Limb (tissue), 2 donors: ENCODE data around the gene PPP1R16B.
"Not testable (repeated sequence)": the region's sequence is repeated elsewhere in the genome, so short reads cannot be mapped to it uniquely, and the experiment has no call there.

Experiments
- DNase-seq, 2 donors: peaks; one replicate each; pipeline ENCODE4 v3.0.0-alpha.2; 2016; ENCODE audit errors: extremely low spot score in 2 of 2

The PPP1R16B gene

GRCh38 chr20:38791940-38792339 lies 13.6 kb upstream of the PPP1R16B start:
- DNase-seq: no peak

DNA sequence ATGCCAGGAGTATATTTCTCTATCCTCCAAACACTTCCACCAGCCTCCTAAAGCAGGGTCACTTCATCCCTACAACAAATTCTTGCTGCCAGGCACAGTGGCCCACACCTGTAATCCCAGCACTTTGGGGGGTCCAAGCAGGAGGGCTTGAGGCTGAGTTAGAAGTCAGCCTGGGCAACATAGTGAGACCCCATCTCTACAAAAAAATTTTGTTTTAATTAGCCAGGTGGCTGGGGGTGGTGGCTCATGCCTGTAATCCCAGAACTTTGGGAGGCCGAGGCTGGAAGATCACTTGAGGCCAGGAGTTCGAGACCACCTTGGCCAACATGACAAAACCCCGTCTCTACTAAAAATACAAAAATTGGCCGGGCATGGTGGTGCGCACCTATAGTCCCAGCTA lies 11.4 kb upstream of the PPP1R16B start:
- not testable (repeated sequence) for DNase-seq

- no peak for DNase-seq
Observed at GRCh38 chr20:38798266-38798665, 7.2 kb upstream of the PPP1R16B start.

GRCh38 chr20:38799203-38799602 lies 6.3 kb upstream of the PPP1R16B start:
- DNase-seq: no peak

DNA sequence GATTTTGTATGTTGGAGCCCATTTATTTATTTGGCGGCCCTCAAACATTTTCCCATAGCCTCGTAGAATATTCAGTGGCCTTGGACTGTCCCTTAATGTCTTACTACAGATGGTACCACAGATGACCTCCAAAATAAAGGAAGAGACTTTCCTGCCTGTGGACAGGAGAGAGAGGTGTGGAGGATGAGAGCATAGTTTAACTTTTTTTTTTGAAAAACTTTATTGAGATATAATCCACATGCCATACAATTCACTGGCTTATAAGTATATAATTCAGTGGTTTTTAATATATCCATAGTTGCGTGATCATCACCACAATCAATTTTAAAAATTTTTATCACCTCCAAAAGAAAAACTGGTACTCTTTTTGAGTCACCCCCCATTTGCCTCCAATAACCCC lies 4.6 kb upstream of the PPP1R16B start:
- DNase-seq: no peak

- no peak for DNase-seq
Observed at GRCh38 chr20:38804221-38804620, 1.3 kb upstream of the PPP1R16B start.

DNA sequence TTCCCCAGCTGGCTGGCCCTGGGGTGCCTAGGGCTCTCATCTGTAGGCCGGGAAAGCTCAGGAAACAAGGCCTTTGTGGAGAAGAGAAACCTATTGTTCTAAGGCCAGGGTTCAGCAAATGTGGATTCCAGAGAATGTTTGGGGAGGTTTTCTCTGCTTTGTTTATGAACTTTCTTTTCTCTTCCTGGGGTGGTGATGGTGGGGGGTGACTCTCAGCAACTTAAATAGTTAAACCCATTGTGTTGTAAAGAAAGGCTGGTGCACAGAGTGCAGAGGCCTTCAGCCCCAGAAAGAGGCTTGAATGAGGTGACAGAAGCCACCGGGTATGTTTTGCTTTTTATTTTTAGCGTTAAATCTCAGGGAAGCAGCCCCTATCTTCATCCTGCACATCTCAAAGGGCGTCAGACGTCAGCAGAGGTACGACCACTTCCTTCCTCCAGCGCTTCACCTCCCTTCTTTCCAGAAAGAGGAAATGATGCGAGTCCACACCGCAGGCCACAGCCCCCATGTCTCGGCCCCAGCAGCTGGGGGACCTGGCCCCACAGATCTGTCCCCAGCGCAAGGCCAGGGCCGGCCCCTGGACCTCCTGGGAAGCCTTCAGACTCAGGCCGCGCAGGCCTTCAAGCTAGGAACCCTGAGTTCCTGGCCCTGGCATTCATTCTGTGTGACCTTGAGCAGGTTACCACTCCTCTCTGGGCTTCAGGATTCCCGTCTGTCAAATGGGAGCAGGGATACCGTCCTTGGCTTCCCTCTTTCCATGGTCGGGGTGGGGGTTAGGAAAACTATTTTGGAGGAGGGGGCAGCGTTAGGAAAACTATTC lies 605 bp upstream of the PPP1R16B start:
- no peak for DNase-seq

GRCh38 chr20:38805958-38806854 lies 709 bp downstream of the PPP1R16B start:
- peak in 1 of 2 donors; percentile 44 for DNase-seq

GRCh38 chr20:38806855-38807655 lies 1.6 kb downstream of the PPP1R16B start:
- peak in 1 of 2 donors; percentile 41 for DNase-seq

DNA sequence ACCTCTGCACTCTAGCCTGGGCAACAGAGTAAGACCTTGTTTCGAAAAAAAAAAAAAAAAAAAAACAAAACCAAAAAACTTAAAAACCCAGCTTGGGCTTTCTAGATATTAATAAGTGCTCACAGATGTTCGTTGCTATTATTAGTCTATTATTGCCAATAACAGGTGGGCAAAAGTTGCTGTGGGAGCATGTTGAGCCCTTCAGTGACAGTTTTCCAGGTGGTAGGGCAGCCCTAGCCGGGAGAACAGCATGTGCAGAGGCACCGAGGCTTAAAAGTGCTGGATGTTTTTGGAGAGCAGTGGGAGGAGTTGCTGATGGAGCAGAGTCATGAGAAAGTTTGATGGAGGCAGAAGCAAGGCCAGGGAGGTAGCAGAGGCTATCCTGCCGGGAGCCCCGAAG lies 4.4 kb downstream of the PPP1R16B start:
- DNase-seq: no peak

DNA sequence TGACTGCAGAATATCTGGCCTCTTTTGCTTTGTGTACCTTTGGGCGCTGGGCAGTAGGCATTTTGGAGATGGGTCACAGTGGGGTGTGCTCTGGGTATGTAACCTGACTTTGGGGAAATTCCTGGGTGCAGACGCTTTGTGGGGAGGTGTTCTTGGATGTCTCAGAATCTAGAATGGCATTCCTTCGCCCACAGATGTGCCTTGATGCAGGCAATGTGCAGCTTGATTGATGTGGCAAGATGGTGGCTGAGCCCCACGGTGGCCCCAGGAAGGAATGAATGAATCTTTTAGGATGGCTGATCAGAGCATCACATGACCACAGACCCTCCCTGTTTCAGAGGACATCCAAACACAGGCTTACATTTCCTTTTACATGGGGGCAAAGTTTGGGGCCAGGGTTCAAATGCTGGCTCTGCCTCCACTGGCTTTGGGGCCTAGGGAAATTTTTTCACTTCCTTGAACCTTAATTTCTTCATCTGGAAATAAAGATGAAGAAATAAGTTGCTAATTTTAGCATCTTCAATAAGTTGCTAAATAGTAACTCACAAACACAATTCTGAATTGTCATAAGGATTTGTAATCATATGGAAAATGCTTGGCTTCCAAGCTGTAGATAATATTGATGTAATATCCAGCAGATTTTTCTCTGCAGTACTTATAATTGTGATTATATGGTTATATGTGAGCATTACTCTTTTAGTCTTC lies 5.6 kb downstream of the PPP1R16B start:
- no peak for DNase-seq

- DNase-seq: no peak
Observed at GRCh38 chr20:38811769-38812168, 6.3 kb downstream of the PPP1R16B start.

DNA sequence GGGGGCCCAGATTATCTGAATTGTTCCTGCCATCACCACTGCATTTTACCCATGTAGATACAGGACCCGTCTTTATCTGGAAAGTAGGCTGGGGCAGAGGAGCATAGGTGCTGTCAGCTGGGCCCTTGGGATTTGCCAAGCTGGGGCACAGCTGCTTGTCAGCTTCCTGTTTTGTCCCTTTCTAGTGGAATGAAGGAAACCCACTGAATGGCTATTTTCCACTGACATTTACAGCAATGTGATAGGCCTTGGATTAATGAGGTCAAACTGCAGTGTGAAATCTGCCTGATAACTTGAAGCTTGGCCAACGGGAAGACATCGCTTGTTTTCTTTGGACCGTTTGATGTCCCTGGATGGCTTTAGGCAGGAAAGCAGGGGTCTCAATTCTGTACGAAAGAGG lies 6.7 kb downstream of the PPP1R16B start:
- no peak for DNase-seq

DNA sequence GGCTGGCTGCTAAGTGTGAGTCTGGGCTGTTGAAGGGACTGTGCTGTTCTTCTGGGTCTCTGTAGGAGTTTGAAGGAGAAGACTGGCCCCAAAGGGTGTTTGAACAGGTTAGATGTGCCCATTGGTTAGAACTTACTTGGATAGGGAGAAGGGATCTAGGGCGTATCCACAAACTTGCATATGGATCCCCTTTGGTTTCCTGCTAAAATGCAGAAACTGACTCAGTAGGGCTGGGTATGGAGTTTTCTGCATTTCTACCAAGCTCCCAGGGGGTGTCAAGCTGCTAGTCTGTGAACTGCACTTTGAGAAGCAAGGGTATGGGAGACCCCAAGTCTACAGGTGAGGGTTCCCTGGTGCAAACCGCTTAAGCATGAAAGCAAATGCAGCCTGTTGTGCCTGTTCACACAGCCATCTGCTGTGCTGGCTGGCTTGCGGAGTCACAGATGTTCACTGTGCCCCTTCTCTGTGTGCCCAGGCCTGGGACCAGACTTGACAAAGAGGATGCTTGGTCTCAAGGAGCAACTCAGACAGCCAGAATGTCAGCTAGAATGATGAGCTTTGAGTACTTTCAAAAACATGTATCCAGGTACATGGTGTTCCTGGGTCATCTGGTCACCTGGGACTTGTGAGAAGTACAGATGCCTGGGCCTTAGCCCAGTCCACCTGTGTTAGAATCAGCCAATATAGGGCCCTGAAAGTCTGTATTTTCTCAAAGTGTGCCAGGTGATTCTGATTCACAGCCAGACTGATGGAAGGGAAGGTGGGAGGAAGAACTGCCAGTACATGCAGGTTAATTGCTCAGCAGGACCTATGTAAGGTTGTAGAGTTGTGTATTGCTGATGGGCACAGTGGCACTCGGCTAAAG lies 7.4 kb downstream of the PPP1R16B start:
- no peak for DNase-seq

- not testable (repeated sequence) for DNase-seq
Observed at GRCh38 chr20:38813574-38813962, 8.1 kb downstream of the PPP1R16B start.

DNA sequence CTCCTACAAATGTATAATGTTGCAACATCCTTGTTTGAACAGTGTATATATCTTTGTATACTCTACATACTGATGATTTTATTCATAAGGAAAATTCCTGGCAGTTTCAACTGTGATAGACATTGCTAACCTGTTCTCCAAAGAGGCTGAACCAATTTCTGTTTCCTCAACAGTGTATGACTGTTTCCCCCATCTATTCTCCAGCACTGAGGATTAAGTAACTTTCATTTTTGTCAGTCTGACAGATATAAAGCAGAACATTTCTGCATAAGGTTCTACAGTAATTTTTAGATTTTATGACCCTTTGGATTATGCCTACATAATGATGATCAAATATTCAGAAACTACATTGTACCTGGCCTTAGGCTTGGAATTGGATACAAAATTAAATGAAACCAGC lies 9.9 kb downstream of the PPP1R16B start:
- no peak for DNase-seq

DNA sequence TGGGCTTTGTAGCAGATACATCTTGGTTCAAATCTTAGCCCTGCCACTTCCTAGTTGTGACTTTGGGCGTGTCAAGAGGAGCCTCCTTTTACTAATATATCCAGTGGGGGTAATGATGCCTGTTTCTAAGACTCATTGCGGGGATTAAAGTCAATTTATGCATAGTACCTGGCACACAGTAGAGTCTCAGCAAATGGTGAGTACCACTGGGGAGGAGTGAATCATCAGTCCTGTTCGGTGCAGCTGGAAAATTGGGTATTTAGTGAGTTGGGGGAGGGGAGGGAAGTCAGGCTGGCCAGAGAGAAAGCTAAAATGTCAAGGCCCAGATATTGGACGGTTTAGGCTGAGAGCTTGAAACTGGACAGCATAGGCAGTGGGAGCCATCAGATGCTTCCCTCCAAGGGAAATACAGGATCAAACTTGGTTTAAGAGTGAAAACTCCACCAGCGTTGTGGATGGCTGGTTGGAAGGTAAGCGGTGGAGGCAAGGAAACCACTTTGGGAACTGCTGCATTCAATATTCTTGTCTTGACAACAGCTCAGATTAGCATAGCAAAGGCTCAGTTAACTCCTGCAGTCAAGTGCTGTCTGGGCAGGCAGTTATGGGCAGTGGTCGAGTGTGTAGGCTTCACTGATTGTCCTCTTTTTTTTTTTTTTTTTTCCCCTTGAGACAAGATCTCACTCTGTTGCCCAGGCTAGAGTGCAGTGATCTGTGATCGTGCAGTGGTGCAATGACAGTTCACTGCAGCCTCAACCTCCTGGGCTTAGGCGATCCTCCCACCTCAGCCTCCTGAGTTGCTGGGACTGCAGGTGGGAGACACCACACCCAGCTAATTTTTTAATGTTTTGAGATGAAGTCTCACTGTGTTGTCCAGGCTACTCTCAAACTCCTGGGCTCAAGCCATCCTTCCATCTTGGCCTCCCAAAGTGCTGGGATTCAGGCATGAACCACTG lies 12.9 kb downstream of the PPP1R16B start:
- DNase-seq: no peak

- DNase-seq: no peak
Observed at GRCh38 chr20:38825571-38825900, 20.0 kb downstream of the PPP1R16B start.
